ENCODE measurements around the gene STAT5B.
A peak's percentile ranks its signal among the peaks of the same experiment; 100 is the strongest.
"Not testable (repeated sequence)": the region's sequence is repeated elsewhere in the genome, so short reads cannot be mapped to it uniquely, and the experiment has no call there.

Gene STAT5B

DNA sequence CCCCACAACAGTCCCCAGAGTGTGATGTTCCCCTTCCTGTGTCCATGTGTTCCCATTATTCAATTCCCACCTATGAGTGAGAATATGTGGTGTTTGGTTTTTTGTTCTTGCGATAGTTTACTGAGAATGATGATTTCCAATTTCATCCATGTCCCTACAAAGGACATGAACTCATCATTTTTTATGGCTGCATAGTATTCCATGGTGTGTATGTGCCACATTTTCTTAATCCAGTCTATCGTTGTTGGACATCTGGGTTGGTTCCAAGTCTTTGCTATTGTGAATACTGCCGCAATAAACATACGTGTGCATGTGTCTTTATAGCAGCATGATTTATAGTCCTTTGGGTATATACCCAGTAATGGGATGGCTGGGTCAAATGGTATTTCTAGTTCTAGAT is 11.8 kb downstream of the STAT5B start:
- DNase-seq = not testable (repeated sequence)

DNA sequence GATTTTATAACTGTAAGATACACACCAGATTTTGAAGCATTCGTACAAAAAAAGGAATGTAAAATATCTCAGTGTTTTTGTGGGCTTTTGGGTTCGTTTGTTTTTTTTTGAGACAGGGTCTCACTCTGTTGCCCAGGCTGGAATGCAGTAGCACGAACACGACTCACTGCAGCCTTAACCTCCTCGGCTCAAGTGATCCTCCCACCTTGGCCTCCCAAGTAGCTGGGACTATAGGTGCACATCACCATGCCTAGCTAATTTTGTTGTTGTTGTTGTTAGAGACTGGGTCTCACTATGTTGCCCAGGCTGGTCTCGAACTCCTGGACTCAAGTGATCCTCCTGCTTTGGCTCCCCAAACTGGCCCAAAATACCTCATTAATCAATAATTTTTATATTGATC is 15.9 kb downstream of the STAT5B start:
- no peak for DNase-seq

DNA sequence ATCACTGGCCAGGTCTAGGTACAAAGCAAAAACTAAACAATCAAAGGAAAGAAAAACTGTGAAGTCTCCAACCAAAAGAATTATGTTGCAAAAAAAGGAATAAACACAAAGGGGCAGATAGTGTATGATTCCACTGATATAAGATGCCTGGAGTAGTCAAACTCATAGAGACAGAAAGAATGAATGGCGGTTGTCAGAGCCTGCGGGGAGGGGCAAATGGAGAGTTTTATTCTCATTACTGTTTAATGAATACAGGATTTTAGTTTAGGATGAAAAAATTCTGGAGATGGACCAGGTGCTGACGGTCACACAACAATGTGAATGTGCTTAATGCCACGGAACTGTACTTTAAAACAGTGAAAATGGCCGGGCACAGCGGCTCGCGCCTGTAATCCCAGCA is 20.7 kb downstream of the STAT5B start:
- DNase-seq = no peak

DNA sequence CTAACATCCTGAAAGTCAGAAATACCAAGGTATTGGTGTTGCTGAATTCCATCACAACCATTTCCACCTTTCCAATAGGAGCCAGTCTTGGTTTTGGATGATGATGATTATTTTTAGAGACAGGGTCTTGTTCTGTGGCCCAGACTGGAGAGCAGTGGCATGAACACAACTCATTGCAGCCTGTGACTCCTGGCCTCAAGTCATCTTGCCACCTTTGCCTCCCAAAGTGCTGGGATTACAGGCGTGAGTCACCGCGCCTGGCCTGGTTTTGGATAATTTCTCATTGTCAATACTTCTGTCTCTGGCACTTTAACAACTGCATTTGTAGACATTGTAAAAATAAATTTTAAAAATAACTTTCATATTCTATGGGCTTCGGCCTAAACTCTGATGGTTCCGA is 22.6 kb downstream of the STAT5B start:
- DNase-seq = no peak

DNA sequence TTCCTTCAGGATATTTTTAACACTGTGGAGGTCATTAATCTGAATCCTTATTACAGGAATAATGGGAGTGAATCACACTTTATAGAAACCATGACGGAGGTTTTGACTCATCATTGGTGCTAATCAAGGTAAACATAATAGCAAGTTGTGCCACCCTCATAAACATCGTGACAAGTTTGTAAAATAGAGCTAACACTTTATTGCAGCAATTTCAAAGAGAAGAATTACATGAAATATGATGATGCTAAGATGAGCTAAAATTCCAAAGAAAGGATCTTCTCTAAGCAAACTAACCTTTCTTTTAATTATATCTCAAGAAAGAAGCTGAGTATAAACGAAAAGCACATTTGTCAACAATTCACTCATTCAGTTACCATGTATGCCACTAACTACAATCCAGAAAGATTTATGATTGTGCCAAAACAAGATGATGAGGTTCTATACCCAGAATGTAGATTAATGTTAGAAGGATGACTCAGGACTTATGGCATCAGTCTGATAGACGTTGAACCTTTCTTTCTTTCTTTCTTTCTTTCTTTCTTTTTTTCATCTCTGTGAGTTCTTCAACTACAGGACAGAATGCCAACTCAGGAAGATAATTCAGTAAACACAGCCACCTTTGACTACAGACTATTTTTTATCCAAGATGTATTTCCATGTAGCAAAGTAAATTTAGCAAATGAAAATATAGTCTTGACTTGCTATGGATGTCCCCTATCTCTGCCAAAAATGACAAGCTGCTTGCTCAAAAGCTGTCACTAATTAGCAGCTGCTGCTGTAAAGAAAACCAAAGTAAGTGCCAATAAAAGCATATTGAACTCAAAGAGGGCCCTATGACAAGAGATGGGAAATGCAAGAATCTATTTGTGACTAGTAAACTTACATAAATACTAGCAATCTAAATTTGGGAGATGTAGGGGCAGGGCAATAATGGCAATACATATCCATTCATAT is 23.3 kb downstream of the STAT5B start:
- DNase-seq = no peak

DNA sequence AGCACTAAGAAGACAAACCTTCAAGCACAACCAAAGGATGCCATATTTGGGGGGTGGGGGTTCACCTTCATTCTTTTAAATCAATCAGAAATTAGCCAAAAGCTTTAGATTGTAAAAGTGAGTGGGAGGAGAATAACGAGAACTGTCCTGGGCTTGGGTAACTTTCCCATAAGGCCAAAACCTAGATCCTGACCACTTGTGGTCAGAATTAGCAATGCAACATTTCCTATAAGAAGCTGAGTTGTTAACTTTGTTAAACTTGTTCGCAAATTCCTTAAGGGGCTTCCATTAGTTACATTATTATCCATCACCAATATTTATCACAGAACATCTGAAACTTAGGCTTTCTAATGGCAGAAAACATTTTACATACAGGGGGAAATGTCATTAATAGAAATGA is 25.1 kb downstream of the STAT5B start:
- DNase-seq = no peak

DNA sequence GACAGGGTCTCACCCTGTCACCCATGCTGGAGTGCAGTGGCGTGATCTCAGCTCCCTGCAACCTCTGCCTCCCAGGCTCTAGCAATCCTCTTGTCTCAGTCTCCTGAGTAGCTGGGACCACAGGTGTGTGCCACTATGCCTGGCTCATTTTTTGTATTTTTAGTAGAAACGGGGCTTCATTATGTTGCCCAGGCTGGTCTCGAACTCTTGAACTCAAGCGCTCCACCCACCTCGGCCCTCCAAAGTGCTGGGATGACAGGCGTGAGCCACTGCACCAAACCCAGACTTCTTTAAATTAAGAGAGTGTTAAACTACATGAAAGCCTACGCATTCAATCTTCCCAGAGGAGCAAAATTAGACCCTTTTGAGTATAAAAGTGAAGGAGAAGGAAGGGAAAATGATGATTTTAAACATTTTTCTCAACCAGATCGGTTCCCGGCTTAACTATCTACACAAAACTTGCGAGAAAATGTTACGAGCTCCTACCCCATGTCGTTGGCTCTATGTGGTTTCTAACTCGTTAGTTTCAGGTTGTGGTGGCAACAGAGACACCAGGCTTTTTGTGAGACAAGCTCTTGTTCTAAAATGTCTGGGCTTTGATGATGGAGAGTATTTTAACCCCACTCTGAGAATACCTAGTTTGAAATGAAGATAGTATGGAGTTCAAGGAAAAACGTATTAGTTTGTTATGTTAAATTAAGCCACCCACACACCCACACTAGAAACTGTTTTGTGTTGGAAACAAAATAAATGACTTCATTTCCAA is 26.3 kb downstream of the STAT5B start:
- no peak for DNase-seq

DNA sequence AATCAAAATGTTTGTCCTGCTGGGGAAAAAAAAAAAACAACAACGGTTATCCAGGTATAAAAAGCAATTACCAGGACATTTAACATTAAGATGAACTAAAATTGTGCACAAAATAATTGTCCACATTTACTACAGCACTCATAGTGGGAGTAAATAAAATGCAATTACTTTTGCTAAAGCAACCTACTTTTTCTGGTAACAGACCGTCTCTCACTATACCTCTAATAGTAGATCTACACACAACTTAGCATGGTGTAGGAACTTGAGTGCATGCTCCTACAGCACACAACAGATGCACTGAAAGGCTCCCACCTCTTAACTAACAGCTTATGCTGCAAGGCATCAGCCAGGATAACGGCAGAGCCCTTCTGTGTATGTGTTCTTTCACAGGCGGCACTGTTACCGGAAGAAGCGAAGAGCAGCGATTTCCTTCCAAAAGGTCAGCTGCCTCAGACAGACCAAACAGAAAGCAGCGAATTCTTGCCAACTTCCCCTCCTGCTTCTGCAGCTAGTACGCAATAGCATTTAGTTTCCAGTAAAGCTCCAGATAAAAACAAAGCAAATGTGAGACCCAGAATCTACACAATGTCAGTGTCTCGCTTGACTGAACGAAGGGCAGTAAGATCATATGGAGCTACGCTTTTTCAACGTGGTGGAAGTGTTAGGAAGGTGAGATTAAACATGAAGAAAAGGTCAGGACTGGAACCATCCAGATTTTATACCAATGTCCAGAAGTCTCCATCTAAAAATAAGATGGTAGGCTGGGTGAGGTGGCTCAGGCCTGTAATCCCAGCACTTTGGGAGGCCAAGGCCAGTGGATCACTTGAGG is 27.6 kb downstream of the STAT5B start:
- peak; percentile 68 for DNase-seq

DNA sequence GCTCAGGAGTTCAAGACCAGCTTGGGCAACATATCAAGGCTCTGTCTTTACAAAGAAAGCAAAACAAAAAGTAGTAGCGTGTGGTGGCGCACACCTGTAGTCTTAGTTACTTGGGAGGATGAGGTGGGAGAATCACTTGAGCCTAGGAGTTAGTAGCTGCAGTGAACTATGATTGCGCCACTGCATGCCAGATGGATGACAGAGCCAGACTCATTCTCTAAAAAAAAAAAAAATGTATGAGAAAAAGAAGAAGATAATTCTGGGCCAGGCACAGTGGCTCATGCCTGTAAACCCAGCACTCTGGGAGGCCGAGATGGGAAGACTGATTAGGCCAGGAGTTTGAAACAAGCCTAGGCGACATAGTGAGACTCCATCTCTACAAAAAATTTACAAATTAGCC is 28.5 kb downstream of the STAT5B start:
- no peak for DNase-seq

DNA sequence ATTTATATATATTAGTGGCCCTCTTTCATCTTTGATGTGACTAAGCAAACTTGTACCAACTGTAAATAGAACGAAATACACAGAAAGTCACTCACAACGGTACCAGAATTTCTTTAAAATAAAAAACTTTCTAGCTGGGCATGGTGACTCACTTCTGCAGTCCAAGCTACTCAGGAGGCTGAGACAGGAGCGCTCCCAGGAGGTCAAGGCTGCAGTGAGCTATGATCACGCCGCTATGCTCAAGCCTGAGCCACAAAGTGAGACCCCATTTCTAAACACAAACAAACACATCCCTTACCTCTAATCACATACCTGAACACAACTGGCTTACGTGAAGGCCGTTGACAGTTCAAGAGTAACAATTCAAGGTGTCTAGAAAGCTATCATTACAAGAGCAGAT is 29.7 kb downstream of the STAT5B start:
- no peak for DNase-seq

DNA sequence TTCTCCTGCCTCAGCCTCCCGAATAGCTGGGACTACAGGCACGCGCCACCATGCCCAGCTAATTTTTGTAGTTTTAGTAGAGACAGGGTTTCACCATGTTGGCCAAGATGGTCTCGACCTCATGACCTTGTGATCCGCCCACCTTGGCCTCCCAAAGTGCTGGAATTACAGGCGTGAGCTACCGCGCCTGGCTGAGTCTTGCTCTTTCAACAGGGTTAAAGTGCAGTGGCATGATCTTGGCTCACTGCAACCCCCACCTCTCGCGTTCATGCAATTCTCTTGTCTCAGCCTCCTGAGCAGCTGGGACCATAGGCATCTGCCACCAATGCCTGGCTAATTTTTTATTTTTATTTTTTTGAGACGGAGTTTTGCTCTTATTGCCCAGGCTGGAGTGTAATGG is 31.0 kb downstream of the STAT5B start:
- not testable (repeated sequence) for DNase-seq

DNA sequence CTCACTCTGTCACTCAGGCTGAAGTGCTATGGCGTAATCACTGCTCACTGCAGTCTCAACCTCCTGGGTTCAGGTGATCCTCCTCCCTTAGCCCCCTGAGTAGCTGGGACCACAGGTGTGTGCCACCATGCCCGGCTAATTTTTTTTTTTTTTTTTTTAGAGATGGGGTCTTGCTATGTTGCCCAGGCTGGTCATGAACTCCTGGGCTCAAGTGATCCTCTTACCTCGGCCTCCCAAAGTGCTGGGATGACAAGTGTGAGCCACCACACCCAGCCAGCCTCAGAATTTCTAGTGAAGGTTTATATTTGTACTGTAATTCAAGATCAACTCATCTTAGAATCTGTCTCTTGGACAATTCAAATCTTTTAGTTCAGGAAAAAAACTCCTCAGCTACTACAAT is 32.1 kb downstream of the STAT5B start:
- DNase-seq = not testable (repeated sequence)

DNA sequence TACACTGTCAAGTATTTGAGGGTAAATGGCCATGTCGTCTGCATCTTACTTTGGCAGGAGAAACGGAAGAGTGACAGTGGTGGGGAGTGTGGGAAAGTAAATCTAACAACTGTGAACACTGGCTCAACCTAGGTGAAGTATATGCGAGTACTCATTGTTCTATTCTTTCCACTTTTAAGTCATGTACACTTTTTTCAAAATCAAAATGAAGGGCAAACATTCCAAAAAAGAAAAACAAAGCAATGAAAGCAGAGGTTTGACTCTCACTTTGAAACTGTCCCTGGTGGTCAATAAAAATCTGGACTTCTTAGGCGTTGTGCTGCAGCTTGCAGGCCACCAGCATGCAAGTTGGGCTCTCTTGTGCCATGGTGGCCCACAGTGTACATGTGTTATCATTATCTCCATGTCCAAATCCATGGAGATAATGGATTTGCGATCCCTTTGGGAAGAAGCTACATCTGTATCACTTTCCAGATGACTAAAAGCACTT is 32.7 kb downstream of the STAT5B start:
- DNase-seq = no peak

DNA sequence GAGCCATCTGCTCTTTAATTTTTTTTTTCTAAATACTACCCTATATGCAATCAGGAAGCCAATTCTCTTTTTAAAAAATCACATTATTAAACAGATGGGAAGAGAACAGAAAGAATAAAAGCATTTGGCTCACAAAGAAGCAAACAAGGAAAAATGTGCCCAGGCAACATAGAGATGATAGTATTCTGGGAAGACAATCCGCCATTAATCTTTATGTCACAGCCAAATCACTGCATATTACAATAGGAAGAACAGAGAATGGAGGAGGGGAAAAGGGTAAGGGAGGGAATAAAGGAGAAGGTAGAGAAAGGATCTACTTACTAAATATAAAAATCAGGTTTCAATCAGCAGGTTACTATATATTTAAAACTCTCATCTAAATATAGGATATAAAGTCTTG is 34.3 kb downstream of the STAT5B start:
- no peak for DNase-seq

DNA sequence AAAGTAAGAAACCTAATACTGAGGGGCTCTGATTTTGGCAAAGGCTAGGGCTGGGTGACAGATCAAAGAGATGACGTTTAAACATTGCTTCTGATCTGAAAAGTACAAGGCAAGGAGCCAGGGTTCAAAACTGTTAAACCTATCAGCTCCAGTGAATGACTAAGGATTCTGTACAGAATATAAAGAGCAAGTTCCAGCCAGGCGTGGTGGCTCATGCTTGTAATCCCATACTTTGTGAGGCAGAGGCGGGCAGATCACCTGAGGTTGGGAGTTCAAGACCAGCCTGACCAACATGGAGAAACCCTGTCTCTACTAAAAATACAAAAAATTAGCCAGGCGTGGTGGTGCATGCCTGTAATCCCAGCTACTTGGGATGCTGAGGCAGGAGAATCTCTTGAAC is 35.3 kb downstream of the STAT5B start:
- not testable (repeated sequence) for DNase-seq

DNA sequence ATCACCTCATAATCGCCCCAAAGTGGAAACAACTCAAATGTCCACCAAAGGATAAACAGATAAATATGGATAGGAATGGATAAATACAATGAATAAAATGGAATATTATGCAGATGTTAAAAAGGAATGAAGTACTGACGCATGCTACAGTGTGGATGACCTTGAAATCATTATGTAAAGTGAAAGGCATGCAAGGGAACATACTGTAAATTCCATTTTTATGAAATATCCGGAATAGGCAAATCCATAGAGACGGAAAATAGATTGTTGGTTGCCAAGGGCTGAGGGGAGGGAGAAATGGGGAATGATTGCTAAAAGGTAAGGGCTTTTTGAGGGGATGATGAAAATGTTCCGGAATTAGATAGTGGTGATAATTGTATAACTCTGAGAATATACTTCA is 36.0 kb downstream of the STAT5B start:
- no peak for DNase-seq

DNA sequence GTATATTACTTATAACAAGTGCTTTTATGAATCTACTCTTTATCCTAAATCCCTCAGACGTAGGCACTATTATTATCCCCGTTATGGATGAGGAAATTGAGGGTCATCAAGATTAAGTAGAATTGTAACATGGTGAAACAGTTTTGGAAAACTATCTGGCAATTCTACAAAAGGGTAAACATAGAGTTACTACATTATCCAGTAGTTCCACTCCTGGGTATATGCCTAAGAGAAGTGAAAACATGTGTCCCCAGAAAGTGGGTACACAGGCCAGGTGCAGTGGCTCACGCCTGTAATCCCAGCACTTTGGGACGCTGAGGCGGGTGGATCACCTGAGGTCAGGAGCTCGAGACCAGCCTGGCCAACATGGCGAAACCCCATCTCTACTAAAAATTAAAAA is 36.6 kb downstream of the STAT5B start:
- DNase-seq = not testable (repeated sequence)

DNA sequence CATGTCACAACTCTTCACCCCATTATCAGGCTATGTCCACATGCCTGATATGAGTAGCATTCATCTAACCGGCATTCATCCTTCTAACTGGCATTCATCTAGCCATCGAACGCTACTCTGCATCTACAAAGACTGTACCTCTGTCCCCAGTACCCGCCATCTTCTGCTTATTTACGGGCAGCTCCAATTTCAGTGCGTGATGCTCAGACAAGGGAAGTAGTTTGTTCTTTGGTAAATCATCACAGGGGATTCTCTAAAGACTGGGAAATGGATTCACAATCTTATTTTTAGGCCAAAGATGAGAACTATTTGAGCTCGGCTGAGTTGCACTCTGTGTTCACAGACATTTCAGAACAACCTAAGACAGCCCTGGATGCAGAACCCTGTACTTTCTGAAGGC is 39.4 kb downstream of the STAT5B start:
- DNase-seq = no peak

DNA sequence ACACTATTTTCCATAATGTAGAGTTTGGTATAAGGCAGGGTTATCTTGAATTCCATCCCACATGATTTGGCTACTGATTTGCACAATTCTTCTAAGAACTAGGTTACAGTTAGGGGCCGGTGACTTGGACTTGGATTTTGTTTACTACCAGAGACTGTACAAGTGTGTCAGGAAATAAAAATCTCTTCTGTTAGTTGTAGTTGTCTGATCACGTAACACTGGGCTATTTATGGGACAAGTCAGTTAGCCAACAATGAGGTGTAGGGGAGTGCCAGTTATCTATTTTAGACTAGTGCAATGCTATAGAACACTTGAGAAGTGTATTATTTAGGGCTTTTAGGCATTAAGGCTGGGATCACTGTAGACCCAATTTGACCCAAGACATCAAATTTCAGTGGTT is 42.2 kb downstream of the STAT5B start:
- no peak for DNase-seq

DNA sequence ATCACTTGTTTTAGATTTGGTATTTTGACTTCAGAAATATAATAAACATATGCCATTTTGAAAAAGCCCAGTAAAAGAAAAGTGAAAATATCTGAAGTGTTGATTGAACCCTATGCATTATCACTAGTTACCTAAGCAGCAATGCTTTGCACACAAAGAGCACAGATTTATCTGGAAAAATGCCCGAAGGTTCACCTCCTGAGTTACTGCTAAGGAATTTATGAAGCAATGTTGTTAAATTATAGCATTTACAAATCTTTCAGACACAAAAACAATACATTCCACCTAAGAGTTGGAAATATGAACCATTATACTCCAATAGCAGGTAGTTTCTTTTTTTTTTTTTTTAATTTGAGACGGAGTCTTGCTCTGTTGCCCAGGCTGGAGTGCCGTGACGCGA is 43.0 kb downstream of the STAT5B start:
- DNase-seq = no peak

DNA sequence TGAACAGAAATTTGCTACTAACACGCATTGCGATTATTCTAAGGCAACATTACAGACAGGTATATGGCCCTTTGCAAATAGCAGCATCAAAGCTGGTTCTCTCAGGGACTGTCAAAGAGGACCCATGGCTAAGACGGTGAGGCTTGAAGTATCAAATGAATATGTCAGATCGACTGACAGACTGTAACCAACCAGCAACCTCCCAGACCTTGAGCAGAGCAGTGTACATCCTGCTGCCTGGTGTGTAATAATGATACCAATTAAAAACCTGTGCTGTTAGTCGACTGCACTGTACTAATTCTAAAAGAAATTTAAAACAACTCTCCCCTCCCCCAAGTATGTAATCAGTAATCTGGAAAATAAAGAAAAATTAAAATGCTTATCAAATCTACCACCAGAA is 46.0 kb downstream of the STAT5B start:
- DNase-seq = no peak

DNA sequence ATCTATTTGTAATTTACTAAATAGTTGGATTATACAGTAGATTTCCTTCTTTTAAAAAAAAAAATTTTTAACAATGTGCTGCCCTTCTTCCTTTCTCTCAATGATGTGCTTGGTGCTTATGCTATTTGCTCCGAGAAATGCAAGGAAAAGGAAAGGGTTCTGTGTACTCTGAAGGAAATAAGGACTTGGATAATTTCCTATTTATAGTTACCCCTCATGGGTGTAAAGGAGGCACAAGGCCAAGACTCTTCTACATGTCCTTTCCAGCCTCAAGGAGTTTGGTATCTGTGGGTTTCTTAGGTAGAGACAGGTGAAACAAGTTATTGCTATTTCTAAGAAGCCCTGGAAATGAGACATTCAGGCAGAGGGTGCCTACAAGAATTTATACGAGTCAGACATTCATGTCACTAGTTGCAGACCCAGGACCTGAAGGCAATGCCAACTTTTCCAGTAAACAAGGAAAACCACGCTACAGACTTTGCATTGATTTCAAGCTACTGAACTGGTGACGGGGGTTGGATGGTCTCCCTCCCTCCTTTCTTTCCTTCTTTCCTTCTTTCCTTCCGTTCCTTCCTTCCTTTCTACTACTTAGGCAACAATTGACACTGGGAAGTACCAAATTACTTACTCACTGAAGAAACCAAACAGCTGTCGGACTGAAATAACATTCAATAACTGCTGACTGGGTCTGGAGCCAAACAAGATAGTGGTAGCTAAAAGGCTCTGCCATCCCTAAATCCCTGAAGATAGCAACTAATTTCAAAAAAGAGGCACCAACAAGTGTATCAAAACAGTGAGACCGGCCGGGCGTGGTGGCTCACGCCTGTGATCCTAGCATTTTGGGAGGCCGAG is 48.1 kb downstream of the STAT5B start:
- no peak for DNase-seq

Measured in SIG-M5 (cell line).